ENCODE results near the gene MARCO.
"Not testable (repeated sequence)": the region's sequence is repeated elsewhere in the genome, so short reads cannot be mapped to it uniquely, and the experiment has no call there.

The MARCO gene

GRCh38 chr2:118936306-118936705, 5.7 kb upstream of the MARCO start:
- H3K27me3 ChIP-seq (ENCODE audit: low read depth, low read length): no peaks in the 10 kb centered on the region
- H3K36me3 ChIP-seq (ENCODE audit: control insufficient read depth in 1 of 2, insufficient read depth in 2 of 2, low read length in 2 of 2): no peaks in the 10 kb centered on the region
- no peaks in the 10 kb centered on the region for H3K4me1 ChIP-seq (ENCODE audit: control insufficient read depth in 1 of 2, insufficient read depth in 2 of 2, low read length in 2 of 2)
- no peak overlapping the region for H3K27ac ChIP-seq (ENCODE audit: low read length)
- no peak overlapping the region for H3K4me3 ChIP-seq (ENCODE audit: low read depth in 1 of 2, low read length in 2 of 2)
- peaks cover 0 to 10% of the 10 kb centered on the region in 2 donors for H3K9me3 ChIP-seq (ENCODE audit: control insufficient read depth in 1 of 2, low read length in 2 of 2)

GRCh38 chr2:118936936-118937335, 5.1 kb upstream of the MARCO start:
- H3K36me3 ChIP-seq (ENCODE audit: control insufficient read depth in 1 of 2, insufficient read depth in 2 of 2, low read length in 2 of 2): no peaks in the 10 kb centered on the region
- H3K27me3 ChIP-seq (ENCODE audit: low read depth, low read length): no peaks in the 10 kb centered on the region
- H3K9me3 ChIP-seq (ENCODE audit: control insufficient read depth in 1 of 2, low read length in 2 of 2): peaks cover 0 to 10% of the 10 kb centered on the region in 2 donors
- no peak overlapping the region for H3K27ac ChIP-seq (ENCODE audit: low read length)
- no peak overlapping the region for H3K4me3 ChIP-seq (ENCODE audit: low read depth in 1 of 2, low read length in 2 of 2)
- H3K4me1 ChIP-seq (ENCODE audit: control insufficient read depth in 1 of 2, insufficient read depth in 2 of 2, low read length in 2 of 2): no peaks in the 10 kb centered on the region

GRCh38 chr2:118937817-118938216, 4.2 kb upstream of the MARCO start:
- H3K9me3 ChIP-seq (ENCODE audit: control insufficient read depth in 1 of 2, low read length in 2 of 2): peaks cover 0 to 5% of the 10 kb centered on the region in 2 donors
- H3K4me3 ChIP-seq (ENCODE audit: low read depth in 1 of 2, low read length in 2 of 2): no peak overlapping the region
- H3K4me1 ChIP-seq (ENCODE audit: control insufficient read depth in 1 of 2, insufficient read depth in 2 of 2, low read length in 2 of 2): no peaks in the 10 kb centered on the region
- H3K27me3 ChIP-seq (ENCODE audit: low read depth, low read length): no peaks in the 10 kb centered on the region
- no peak overlapping the region for H3K27ac ChIP-seq (ENCODE audit: low read length)
- no peaks in the 10 kb centered on the region for H3K36me3 ChIP-seq (ENCODE audit: control insufficient read depth in 1 of 2, insufficient read depth in 2 of 2, low read length in 2 of 2)

DNA sequence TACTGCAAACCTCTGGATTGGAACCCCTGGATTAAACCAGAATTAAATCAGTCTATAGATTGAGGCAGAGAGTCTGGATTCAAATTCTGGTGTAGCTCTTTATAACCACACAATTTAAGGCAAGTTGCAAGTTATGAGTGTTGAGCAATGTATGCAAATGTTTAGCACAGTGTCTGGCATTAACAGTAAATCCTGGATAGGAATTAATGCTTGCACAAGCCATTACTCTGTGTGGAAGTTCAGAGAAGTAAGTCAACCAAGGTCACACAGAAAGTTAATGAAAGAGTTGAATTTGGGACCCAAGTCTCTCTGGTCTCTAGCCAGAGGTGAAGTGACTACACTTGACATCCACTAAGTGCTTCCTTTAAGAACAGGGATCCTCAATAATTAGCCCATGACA, 2.0 kb upstream of the MARCO start:
- H3K36me3 ChIP-seq (ENCODE audit: control insufficient read depth in 1 of 2, insufficient read depth in 2 of 2, low read length in 2 of 2): no peaks in the 10 kb centered on the region
- H3K9me3 ChIP-seq (ENCODE audit: control insufficient read depth in 1 of 2, low read length in 2 of 2): no peaks in the 10 kb centered on the region
- no peaks in the 10 kb centered on the region for H3K27me3 ChIP-seq (ENCODE audit: low read depth, low read length)
- H3K4me1 ChIP-seq (ENCODE audit: control insufficient read depth in 1 of 2, insufficient read depth in 2 of 2, low read length in 2 of 2): no peaks in the 10 kb centered on the region
- H3K4me3 ChIP-seq (ENCODE audit: low read depth in 1 of 2, low read length in 2 of 2): no peak overlapping the region
- no peak overlapping the region for H3K27ac ChIP-seq (ENCODE audit: low read length)

GRCh38 chr2:118940486-118941120, 1.4 kb upstream of the MARCO start:
- Histone ChIP-seq H3K4me1 (ENCODE audit: control insufficient read depth in 1 of 2, insufficient read depth in 2 of 2, low read length in 2 of 2) (no peaks in the 10 kb centered on the region), H3K4me3 (ENCODE audit: low read depth in 1 of 2, low read length in 2 of 2) (no peak overlapping the region), H3K36me3 (ENCODE audit: control insufficient read depth in 1 of 2, insufficient read depth in 2 of 2, low read length in 2 of 2) (no peaks in the 10 kb centered on the region), H3K9me3 (ENCODE audit: control insufficient read depth in 1 of 2, low read length in 2 of 2) (no peaks in the 10 kb centered on the region), H3K27me3 (ENCODE audit: low read depth, low read length) (no peaks in the 10 kb centered on the region), H3K27ac (ENCODE audit: low read length) (no peak overlapping the region)

DNA sequence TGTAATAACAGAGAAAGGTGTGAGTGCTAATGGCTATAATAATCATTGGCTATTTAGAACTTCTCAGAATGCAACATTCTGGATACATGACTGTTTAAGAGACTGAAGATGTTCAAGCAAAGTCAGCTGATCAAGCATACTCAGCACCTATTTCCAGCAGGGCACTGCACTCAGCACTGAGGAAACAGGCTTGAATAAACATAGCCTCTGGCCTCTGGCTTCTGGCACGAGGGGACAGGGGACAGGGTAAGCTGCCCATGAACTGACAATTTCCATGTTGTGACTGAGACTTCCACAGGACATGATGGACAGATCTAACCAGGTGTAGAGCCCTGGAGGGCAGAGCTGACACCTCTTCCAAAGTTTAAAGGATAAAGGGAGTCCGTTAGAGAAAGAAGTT, 1.3 kb downstream of the MARCO start:
- H3K27ac ChIP-seq (ENCODE audit: low read length): no peak overlapping the region
- H3K4me3 ChIP-seq (ENCODE audit: low read depth in 1 of 2, low read length in 2 of 2): no peak overlapping the region
- no peaks in the 10 kb centered on the region for H3K9me3 ChIP-seq (ENCODE audit: control insufficient read depth in 1 of 2, low read length in 2 of 2)
- H3K4me1 ChIP-seq (ENCODE audit: control insufficient read depth in 1 of 2, insufficient read depth in 2 of 2, low read length in 2 of 2): no peaks in the 10 kb centered on the region
- no peaks in the 10 kb centered on the region for H3K27me3 ChIP-seq (ENCODE audit: low read depth, low read length)
- H3K36me3 ChIP-seq (ENCODE audit: control insufficient read depth in 1 of 2, insufficient read depth in 2 of 2, low read length in 2 of 2): no peaks in the 10 kb centered on the region

- H3K4me1 ChIP-seq (ENCODE audit: control insufficient read depth in 1 of 2, insufficient read depth in 2 of 2, low read length in 2 of 2): no peaks in the 10 kb centered on the region
- H3K27ac ChIP-seq (ENCODE audit: low read length): no peak overlapping the region
- H3K9me3 ChIP-seq (ENCODE audit: control insufficient read depth in 1 of 2, low read length in 2 of 2): no peaks in the 10 kb centered on the region
- no peaks in the 10 kb centered on the region for H3K27me3 ChIP-seq (ENCODE audit: low read depth, low read length)
- H3K36me3 ChIP-seq (ENCODE audit: control insufficient read depth in 1 of 2, insufficient read depth in 2 of 2, low read length in 2 of 2): no peaks in the 10 kb centered on the region
- no peak overlapping the region for H3K4me3 ChIP-seq (ENCODE audit: low read depth in 1 of 2, low read length in 2 of 2)
Measured at GRCh38 chr2:118945881-118946280, 3.9 kb downstream of the MARCO start.

DNA sequence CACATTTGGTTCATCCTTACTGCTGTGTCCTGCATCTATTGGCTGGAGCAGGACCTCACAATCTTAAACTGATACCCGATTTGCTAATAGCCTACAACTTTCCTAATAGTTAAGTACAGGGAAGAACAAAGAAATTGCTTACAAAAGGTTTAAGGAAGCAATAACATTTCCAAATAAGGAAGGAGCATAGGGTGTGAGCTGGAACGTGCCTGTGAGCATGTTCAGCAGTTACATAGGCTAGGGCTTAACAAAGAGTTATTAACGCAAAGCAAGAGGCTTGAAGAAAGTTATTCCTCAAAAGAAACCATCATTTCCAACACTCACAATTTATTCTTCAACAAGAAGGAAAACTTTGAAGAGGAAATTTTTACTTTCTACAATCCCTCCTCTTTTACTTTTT, 6.3 kb downstream of the MARCO start:
- not testable (repeated sequence) for H3K27me3 ChIP-seq (ENCODE audit: low read depth, low read length); H3K9me3 ChIP-seq (ENCODE audit: control insufficient read depth in 1 of 2, low read length in 2 of 2)

DNA sequence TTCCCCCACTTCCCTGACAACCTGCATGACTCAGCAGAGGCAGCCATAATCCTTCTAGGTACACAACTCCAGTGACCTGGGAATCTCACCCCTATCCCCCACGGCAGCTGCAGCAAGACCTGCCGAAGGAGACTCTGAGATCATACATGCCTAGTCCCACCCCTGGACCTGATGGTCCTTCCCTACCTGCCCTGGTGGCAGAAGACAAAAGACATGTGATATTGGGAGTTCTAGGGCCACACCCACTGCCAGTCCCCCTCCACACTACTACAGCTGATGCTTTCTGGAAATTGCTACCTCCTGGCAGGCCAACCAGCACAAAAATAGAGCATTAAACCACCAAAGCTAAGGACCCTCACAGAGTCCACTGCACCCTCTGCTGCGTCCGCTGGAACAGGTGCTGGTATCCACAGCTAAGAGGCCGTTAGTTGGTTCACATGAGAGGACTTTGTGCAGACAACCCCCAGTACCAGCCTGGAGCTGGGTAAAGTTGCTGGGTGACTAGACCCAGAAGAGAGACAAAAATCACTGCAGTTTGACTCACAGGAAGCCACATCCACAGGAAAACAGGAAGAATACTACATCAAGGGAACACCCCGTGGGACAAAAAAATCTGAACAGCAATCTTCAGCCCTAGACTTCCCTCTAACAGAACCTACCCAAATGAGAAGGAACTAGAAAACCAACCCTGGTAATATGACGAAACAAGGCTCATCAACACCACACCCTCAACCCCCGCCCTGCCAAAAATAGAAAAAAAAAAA, 12.5 kb downstream of the MARCO start:
- H3K27me3 ChIP-seq (ENCODE audit: low read depth, low read length): no peaks in the 10 kb centered on the region
- no peak overlapping the region for H3K27ac ChIP-seq (ENCODE audit: low read length)
- H3K36me3 ChIP-seq (ENCODE audit: control insufficient read depth in 1 of 2, insufficient read depth in 2 of 2, low read length in 2 of 2): no peaks in the 10 kb centered on the region
- no peaks in the 10 kb centered on the region for H3K4me1 ChIP-seq (ENCODE audit: control insufficient read depth in 1 of 2, insufficient read depth in 2 of 2, low read length in 2 of 2)
- H3K9me3 ChIP-seq (ENCODE audit: control insufficient read depth in 1 of 2, low read length in 2 of 2): no peaks in the 10 kb centered on the region
- no peak overlapping the region for H3K4me3 ChIP-seq (ENCODE audit: low read depth in 1 of 2, low read length in 2 of 2)

More for the DNA sequence above, 6.3 kb downstream of the MARCO start:
- H3K27ac ChIP-seq (ENCODE audit: low read length); H3K36me3 ChIP-seq (ENCODE audit: control insufficient read depth in 1 of 2, insufficient read depth in 2 of 2, low read length in 2 of 2); H3K4me1 ChIP-seq (ENCODE audit: control insufficient read depth in 1 of 2, insufficient read depth in 2 of 2, low read length in 2 of 2); H3K4me3 ChIP-seq (ENCODE audit: low read depth in 1 of 2, low read length in 2 of 2): not testable (repeated sequence)

DNA sequence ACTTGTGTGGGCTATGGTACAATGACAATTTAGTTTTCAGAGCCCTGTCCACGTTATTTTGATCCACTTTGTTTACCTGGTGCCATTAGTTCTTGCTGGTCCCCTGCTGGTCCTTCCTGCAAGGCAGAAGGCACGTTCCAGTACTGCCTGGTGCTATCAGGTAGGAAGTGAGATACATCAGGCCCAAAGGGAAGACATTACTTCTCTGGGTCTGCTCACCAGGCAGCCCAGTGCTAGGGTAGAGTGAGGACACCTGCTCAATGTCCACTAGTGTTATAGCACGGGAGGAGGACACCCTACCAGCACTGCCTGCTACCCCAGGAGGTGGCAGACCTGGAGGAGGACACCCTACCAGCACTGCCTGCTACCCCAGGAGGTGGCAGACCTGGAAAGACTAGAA, 23.7 kb downstream of the MARCO start:
- no peaks in the 10 kb centered on the region for H3K27me3 ChIP-seq (ENCODE audit: low read depth, low read length)
- peaks cover 0 to 2% of the 10 kb centered on the region in 2 donors for H3K9me3 ChIP-seq (ENCODE audit: control insufficient read depth in 1 of 2, low read length in 2 of 2)
- no peak overlapping the region for H3K4me3 ChIP-seq (ENCODE audit: low read depth in 1 of 2, low read length in 2 of 2)
- no peaks in the 10 kb centered on the region for H3K36me3 ChIP-seq (ENCODE audit: control insufficient read depth in 1 of 2, insufficient read depth in 2 of 2, low read length in 2 of 2)
- no peak overlapping the region for H3K27ac ChIP-seq (ENCODE audit: low read length)
- H3K4me1 ChIP-seq (ENCODE audit: control insufficient read depth in 1 of 2, insufficient read depth in 2 of 2, low read length in 2 of 2): no peaks in the 10 kb centered on the region

- Histone ChIP-seq H3K4me3 (ENCODE audit: low read depth in 1 of 2, low read length in 2 of 2) (no peak overlapping the region), H3K4me1 (ENCODE audit: control insufficient read depth in 1 of 2, insufficient read depth in 2 of 2, low read length in 2 of 2) (no peaks in the 10 kb centered on the region), H3K27me3 (ENCODE audit: low read depth, low read length) (no peaks in the 10 kb centered on the region), H3K9me3 (ENCODE audit: control insufficient read depth in 1 of 2, low read length in 2 of 2) (no peaks in the 10 kb centered on the region), H3K27ac (ENCODE audit: low read length) (no peak overlapping the region), H3K36me3 (ENCODE audit: control insufficient read depth in 1 of 2, insufficient read depth in 2 of 2, low read length in 2 of 2) (no peaks in the 10 kb centered on the region)
Measured at GRCh38 chr2:118967124-118967880, 25.3 kb downstream of the MARCO start.
